ENCODE results near the gene TMEM60.
"Not testable (repeated sequence)": the region's sequence is repeated elsewhere in the genome, so short reads cannot be mapped to it uniquely, and the experiment has no call there.

Gene TMEM60

GRCh38 chr7:77798394-77799077 is at the start of gene TMEM60, which contains the start of gene PHTF2:
Gene TMEM60, minus strand, starts transcription at chr7:77798434. Its CDS starts 4,061 bp downstream, at chr7:77794373.
Gene PHTF2, plus strand, starts transcription at chr7:77798773.
- peak; percentile 98 for DNase-seq

- DNase-seq: no peak
These were observed 48.3 kb upstream of the TMEM60 start for GRCh38 chr7:77846317-77847092.

- DNase-seq: no peak
These were observed 45.0 kb upstream of the TMEM60 start for GRCh38 chr7:77843194-77843593.

- DNase-seq: no peak
These were observed 41.7 kb upstream of the TMEM60 start for GRCh38 chr7:77839919-77840318.

GRCh38 chr7:77838929-77839491 is 40.8 kb upstream of the TMEM60 start:
- no peak for DNase-seq

GRCh38 chr7:77837966-77838365 is 39.7 kb upstream of the TMEM60 start:
- DNase-seq: no peak

- no peak for DNase-seq
These were observed 39.0 kb upstream of the TMEM60 start for GRCh38 chr7:77837275-77837674.

GRCh38 chr7:77836425-77836824 is 38.2 kb upstream of the TMEM60 start:
- DNase-seq: not testable (repeated sequence)

- DNase-seq: no peak
These were observed 34.9 kb upstream of the TMEM60 start for GRCh38 chr7:77833136-77833535.

- DNase-seq: no peak
These were observed 33.7 kb upstream of the TMEM60 start for GRCh38 chr7:77831953-77832352.

- DNase-seq: no peak
These were observed 33.2 kb upstream of the TMEM60 start for GRCh38 chr7:77831481-77831880.

- DNase-seq: no peak
These were observed 32.6 kb upstream of the TMEM60 start for GRCh38 chr7:77830649-77831355.

GRCh38 chr7:77827999-77828398 is 29.8 kb upstream of the TMEM60 start:
- DNase-seq: peak; percentile 40

- no peak for DNase-seq
These were observed 28.1 kb upstream of the TMEM60 start for GRCh38 chr7:77826300-77826699.

- DNase-seq: no peak
These were observed 26.9 kb upstream of the TMEM60 start for GRCh38 chr7:77825131-77825530.

- DNase-seq: no peak
These were observed 26.4 kb upstream of the TMEM60 start for GRCh38 chr7:77824636-77825035.

- DNase-seq: no peak
These were observed 25.6 kb upstream of the TMEM60 start for GRCh38 chr7:77823787-77824186.

- DNase-seq: no peak
These were observed 24.0 kb upstream of the TMEM60 start for GRCh38 chr7:77822269-77822668.

GRCh38 chr7:77820967-77821366 is 22.7 kb upstream of the TMEM60 start:
- DNase-seq: no peak

GRCh38 chr7:77819021-77819420 is 20.8 kb upstream of the TMEM60 start:
- no peak for DNase-seq

GRCh38 chr7:77813180-77813579 is 14.9 kb upstream of the TMEM60 start:
- no peak for DNase-seq

- DNase-seq: no peak
These were observed 14.1 kb upstream of the TMEM60 start for GRCh38 chr7:77812290-77812685.

- no peak for DNase-seq
These were observed 13.5 kb upstream of the TMEM60 start for GRCh38 chr7:77811516-77812289.

All from NCI-H1436 treated with DMSO at 0.1 percent for 48 hours (cell line).